A549 (cell line): Measurements from ENCODE around the gene C12orf75. TPM values are rescaled to one million over a fixed set of nuclear protein-coding genes. Genes with fewer than 3 reads are reported as not detected.
A peak's percentile ranks its signal among the peaks of the same experiment; 100 is the strongest.
"Not testable (repeated sequence)": the region's sequence is repeated elsewhere in the genome, so short reads cannot be mapped to it uniquely, and the experiment has no call there.

Experiments used
- ATAC-seq, 2 experiments: fragments of 200-7000 bp in 1 of 2; fragments of >200 bp in 1 of 2; cut with Nextera tagmentation in 1 of 2; cut with Tn5 transposase in 1 of 2; 3 replicates each; pipeline versions ENCODE4 v1.8.0 to v1.9.1; 2018 to 2020; ENCODE audit warnings: mild to moderate bottlenecking in 1 of 2, moderate library complexity in 1 of 2
- CTCF ChIA-PET: fragments of 300-600 bp; sonication (Branson Sonifier 250); formaldehyde crosslinking; extraction: SDS; loops from one replicate; lab custom pipeline; 2021; ENCODE audit warnings: antibody characterized with exemption, inconsistent platforms; lab: Yijun Ruan, JAX
- POLR2A ChIA-PET: fragments of 350-600 bp; formaldehyde crosslinking; extraction: SDS; loops from one replicate; lab custom pipeline; 2021; ENCODE audit warnings: antibody characterized with exemption, inconsistent platforms; lab: Yijun Ruan, JAX
- DNase-seq, 2 experiments: peaks; one replicate each; pipeline versions ENCODE4 v3.0.0 to v3.0.0-alpha.2; 2011 to 2016; ENCODE audit warnings: low read depth in 1 of 2, low spot score in 1 of 2
- FAIRE-seq: peaks from 2 replicates; lab custom pipeline; 2011; peaks lifted over from hg19 to GRCh38; lab: Jason Lieb, UNC
- H3K27ac ChIP-seq, 2 experiments: fragments of >200 bp; sonication (Bioruptor Twin); formaldehyde crosslinking; 3 replicates each; pipeline ENCODE4 v1.5.1; 2016 to 2017
- H3K4me1 ChIP-seq: fragments of >200 bp; sonication (Bioruptor Twin); formaldehyde crosslinking; 3 replicates; pipeline ENCODE4 v1.6.1; 2016
- H3K4me2 ChIP-seq: fragments of >200 bp; sonication (Bioruptor Twin); formaldehyde crosslinking; 3 replicates; pipeline ENCODE4 v1.6.1; 2016
- H3K4me3 ChIP-seq: fragments of >200 bp; sonication (Bioruptor Twin); formaldehyde crosslinking; 3 replicates; pipeline ENCODE4 v1.5.1; 2016
- H3K9me3 ChIP-seq: fragments of >200 bp; sonication (Bioruptor Twin); formaldehyde crosslinking; 3 replicates; pipeline ENCODE4 v1.6.1; 2016
- CBX2 ChIP-seq: fragments of 200-600 bp; sonication (generic); IDR thresholded peaks from 2 replicates; pipeline ENCODE4 v1.6.1; 2016; ENCODE audit warnings: low read depth, mild to moderate bottlenecking, borderline replicate concordance
- EHF ChIP-seq: fragments of 250-450 bp; sonication (Bioruptor Pico); IDR thresholded peaks from 2 replicates; pipeline ENCODE4 v1.5.0; 2020; ENCODE audit warnings: mild to moderate bottlenecking
- ESRRA ChIP-seq: fragments of 150-350 bp; IDR thresholded peaks from 2 replicates; pipeline ENCODE4 v1.6.1; 2014; ENCODE audit warnings: mild to moderate bottlenecking, low read length, borderline replicate concordance
- HDAC2 ChIP-seq: fragments of 200-600 bp; sonication (generic); IDR thresholded peaks from 2 replicates; pipeline ENCODE4 v1.6.1; 2016
- HEYL ChIP-seq: fragments of 250-450 bp; sonication (Bioruptor Pico); IDR thresholded peaks from 2 replicates; pipeline ENCODE4 v1.8.0; 2021; ENCODE audit warnings: mild to moderate bottlenecking, moderate library complexity
- HOXB5 ChIP-seq: fragments of 250-450 bp; sonication (Bioruptor Pico); IDR thresholded peaks from 2 replicates; pipeline ENCODE4 v1.5.0; 2020; ENCODE audit warnings: mild to moderate bottlenecking, moderate library complexity
- JUN ChIP-seq, 2 experiments: fragments of >200 bp; sonication (Bioruptor Twin); formaldehyde crosslinking; IDR thresholded peaks; 2 replicates in 1 of 2; 3 replicates in 1 of 2; pipeline ENCODE4 v1.6.1; 2016 to 2017
- JUNB ChIP-seq: fragments of >200 bp; sonication (Bioruptor Twin); formaldehyde crosslinking; IDR thresholded peaks from 2 replicates; pipeline ENCODE4 v1.6.1; 2016
- MAZ ChIP-seq: fragments of 150-350 bp; IDR thresholded peaks from 2 replicates; pipeline ENCODE4 v1.6.1; 2014; ENCODE audit warnings: antibody characterized with exemption, low read depth, low read length, borderline replicate concordance
- MYC ChIP-seq: IDR thresholded peaks from 2 replicates; pipeline ENCODE4 v1.6.1; 2012; ENCODE audit warnings: mild to moderate bottlenecking, inconsistent platforms, low read length, improper control_type of control experiment, borderline replicate concordance
- NFE2L2 ChIP-seq: fragments of 150-350 bp; conservative IDR thresholded peaks from 2 replicates; pipeline ENCODE4 v1.6.1; 2014; ENCODE audit warnings: low read length
- PHF8 ChIP-seq: fragments of 200-600 bp; sonication (generic); IDR thresholded peaks from 2 replicates; pipeline ENCODE4 v1.6.1; 2016; ENCODE audit warnings: low read depth, mild to moderate bottlenecking, antibody characterized with exemption, moderate library complexity, borderline replicate concordance
- POLR2AphosphoS2 ChIP-seq: conservative IDR thresholded peaks from 2 replicates; pipeline ENCODE4 v1.6.1; 2012; ENCODE audit warnings: low read length, improper control_type of control experiment, inconsistent platforms
- RAD21 ChIP-seq, 2 experiments: fragments of >200 bp in 1 of 2; sonication (Bioruptor Twin) in 1 of 2; formaldehyde crosslinking in 1 of 2; IDR thresholded peaks in 1 of 2; conservative IDR thresholded peaks in 1 of 2; 2 replicates in 1 of 2; 3 replicates in 1 of 2; pipeline ENCODE4 v1.6.1; 2012 to 2018; ENCODE audit warnings: inconsistent platforms in 1 of 2
- SMC3 ChIP-seq: fragments of >200 bp; sonication (Bioruptor Twin); formaldehyde crosslinking; IDR thresholded peaks from 3 replicates; pipeline ENCODE4 v1.6.1; 2018; ENCODE audit warnings: inconsistent platforms
- ZC3H11A ChIP-seq: fragments of 450-650 bp; IDR thresholded peaks from 2 replicates; pipeline ENCODE4 v1.6.1; 2014; ENCODE audit warnings: antibody characterized with exemption, mild to moderate bottlenecking
- ZNF302 ChIP-seq: fragments of 250-450 bp; sonication (Bioruptor Pico); IDR thresholded peaks from 2 replicates; pipeline ENCODE4 v1.9.0; 2021; ENCODE audit warnings: inconsistent platforms, mild to moderate bottlenecking, moderate library complexity
- WGBS: methylation state at CpG from one replicate; pipeline ENCODE4 v1.1.6; 2017; ENCODE audit errors: missing lambda C conversion rate; 5-methylcytosine and 5-hydroxymethylcytosine counted together
- polyA plus RNA-seq, 4 experiments: library from polyadenylated mRNA; depleted of rRNA in 3 of 4; stranded (reverse); fragments of >200 nt; fragmentation: RNase III in 1 of 4; extraction: RNeasy Plus Mini Kit Qiagen cat#74134 plus additional on column Dnase treatment in 1 of 4; gene quantifications; 2 replicates in 3 of 4; 3 replicates in 1 of 4; pipeline ENCODE4 v1.2.3, GENCODE V29; 2011 to 2017
- TF ChIP-seq, protein P1 (sequence below): IDR thresholded peaks from 2 replicates; pipeline ENCODE4 v1.6.1; 2012; ENCODE audit warnings: low read depth, borderline replicate concordance
- TF ChIP-seq, protein P2 (sequence below): fragments of 250-450 bp; sonication (Bioruptor Pico); IDR thresholded peaks from 2 replicates; pipeline ENCODE4 v1.5.0; 2021; ENCODE audit warnings: mild to moderate bottlenecking, moderate library complexity, borderline replicate concordance
- TF ChIP-seq, protein P3 (sequence below): IDR thresholded peaks from 2 replicates; pipeline ENCODE4 v1.6.1; 2012
- TF ChIP-seq, protein P4 (sequence below): fragments of >200 bp; sonication (Bioruptor Twin); formaldehyde crosslinking; IDR thresholded peaks from 3 replicates; pipeline ENCODE4 v1.5.1; 2016
- TF ChIP-seq, protein P5 (sequence below): fragments of 450-650 bp; IDR thresholded peaks from 2 replicates; pipeline ENCODE4 v1.6.1; 2014; ENCODE audit warnings: antibody characterized with exemption

Gene C12orf75
- polyA plus RNA-seq, 2 of the 4 experiments (the other 2 are of a cell fraction) = 210 to 298 TPM

DNA sequence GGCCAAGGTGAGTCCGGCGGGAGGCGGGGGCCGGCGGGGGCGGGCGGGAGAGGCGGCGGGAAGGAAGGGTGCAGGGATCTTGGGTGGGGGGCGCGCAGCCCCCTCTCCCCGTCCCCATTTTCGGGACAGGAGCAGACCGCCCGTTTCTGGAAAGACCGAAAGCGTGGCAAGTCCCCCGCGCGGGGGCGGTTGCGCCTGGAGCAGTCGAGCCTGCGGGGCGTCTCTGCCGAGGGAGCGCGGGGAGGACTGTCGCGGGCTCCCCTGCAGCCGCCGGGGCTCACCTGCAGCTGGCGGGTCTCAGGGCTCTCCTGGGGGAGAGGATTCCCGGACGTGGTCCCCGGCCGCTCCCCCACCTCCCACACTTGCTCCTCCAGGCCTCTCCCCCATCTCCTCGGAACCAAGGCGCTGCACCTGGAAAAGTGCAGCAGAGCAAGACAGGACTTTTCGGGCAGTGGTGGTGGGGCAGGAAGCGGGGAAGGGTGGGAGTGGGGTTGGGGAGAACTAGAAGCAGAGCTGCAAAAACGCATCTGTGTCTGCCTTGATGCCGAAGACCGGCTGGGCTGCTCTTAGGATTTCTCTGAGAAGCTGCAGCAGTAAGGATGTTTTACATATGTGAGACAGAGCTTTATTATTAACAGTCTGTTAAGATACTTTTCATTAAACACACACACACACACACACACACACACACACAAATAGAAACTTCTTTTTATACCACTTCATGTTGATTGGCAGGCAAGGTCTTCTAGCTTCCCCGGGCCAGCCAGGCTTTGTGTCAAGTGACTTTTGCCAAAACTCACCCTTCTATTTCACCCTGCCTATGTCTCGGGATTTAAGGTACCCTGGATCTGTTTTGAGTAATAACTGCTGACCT, 677 bp downstream of the C12orf75 start:
- Histone ChIP-seq H3K4me2 (peak overlapping the region; percentile 95), H3K27ac (peak overlapping the region; percentile 79 to 93), H3K9me3 (no peaks in the 10 kb centered on the region), H3K4me1 (peaks cover 59% of the 10 kb centered on the region), H3K4me3 (peak overlapping the region; percentile 64)
- DNase-seq = peak in 1 of 2 experiments; percentile 18
- FAIRE-seq = no peak
- ATAC-seq = peak; percentile 40 to 43
- under 1% methylated on average over 21 of the region's 46 CpGs for WGBS
- no peak for TF ChIP-seq HOXB5 (CRISPR knock-in tag)
- TF ChIP-seq, protein P1, sequence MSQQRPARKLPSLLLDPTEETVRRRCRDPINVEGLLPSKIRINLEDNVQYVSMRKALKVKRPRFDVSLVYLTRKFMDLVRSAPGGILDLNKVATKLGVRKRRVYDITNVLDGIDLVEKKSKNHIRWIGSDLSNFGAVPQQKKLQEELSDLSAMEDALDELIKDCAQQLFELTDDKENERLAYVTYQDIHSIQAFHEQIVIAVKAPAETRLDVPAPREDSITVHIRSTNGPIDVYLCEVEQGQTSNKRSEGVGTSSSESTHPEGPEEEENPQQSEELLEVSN = no peak
- TF ChIP-seq, protein P2, sequence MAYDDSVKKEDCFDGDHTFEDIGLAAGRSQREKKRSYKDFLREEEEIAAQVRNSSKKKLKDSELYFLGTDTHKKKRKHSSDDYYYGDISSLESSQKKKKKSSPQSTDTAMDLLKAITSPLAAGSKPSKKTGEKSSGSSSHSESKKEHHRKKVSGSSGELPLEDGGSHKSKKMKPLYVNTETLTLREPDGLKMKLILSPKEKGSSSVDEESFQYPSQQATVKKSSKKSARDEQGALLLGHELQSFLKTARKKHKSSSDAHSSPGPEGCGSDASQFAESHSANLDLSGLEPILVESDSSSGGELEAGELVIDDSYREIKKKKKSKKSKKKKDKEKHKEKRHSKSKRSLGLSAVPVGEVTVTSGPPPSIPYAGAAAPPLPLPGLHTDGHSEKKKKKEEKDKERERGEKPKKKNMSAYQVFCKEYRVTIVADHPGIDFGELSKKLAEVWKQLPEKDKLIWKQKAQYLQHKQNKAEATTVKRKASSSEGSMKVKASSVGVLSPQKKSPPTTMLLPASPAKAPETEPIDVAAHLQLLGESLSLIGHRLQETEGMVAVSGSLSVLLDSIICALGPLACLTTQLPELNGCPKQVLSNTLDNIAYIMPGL = no peak
- no peak for TF ChIP-seq HDAC2
- TF ChIP-seq PHF8 = 0 out of 2 replicates have a peak, but pooled peaks have one; percentile 19
- no peak for TF ChIP-seq HEYL (CRISPR knock-in tag)
- no peak for TF ChIP-seq ZC3H11A
- no peak for TF ChIP-seq MAZ
- no peak for TF ChIP-seq JUNB
- TF ChIP-seq, protein P3, sequence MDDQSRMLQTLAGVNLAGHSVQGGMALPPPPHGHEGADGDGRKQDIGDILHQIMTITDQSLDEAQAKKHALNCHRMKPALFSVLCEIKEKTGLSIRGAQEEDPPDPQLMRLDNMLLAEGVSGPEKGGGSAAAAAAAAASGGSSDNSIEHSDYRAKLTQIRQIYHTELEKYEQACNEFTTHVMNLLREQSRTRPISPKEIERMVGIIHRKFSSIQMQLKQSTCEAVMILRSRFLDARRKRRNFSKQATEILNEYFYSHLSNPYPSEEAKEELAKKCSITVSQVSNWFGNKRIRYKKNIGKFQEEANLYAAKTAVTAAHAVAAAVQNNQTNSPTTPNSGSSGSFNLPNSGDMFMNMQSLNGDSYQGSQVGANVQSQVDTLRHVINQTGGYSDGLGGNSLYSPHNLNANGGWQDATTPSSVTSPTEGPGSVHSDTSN = no peak
- TF ChIP-seq MYC = no peak
- TF ChIP-seq, protein P4, sequence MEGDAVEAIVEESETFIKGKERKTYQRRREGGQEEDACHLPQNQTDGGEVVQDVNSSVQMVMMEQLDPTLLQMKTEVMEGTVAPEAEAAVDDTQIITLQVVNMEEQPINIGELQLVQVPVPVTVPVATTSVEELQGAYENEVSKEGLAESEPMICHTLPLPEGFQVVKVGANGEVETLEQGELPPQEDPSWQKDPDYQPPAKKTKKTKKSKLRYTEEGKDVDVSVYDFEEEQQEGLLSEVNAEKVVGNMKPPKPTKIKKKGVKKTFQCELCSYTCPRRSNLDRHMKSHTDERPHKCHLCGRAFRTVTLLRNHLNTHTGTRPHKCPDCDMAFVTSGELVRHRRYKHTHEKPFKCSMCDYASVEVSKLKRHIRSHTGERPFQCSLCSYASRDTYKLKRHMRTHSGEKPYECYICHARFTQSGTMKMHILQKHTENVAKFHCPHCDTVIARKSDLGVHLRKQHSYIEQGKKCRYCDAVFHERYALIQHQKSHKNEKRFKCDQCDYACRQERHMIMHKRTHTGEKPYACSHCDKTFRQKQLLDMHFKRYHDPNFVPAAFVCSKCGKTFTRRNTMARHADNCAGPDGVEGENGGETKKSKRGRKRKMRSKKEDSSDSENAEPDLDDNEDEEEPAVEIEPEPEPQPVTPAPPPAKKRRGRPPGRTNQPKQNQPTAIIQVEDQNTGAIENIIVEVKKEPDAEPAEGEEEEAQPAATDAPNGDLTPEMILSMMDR = no peak
- TF ChIP-seq, protein P5, sequence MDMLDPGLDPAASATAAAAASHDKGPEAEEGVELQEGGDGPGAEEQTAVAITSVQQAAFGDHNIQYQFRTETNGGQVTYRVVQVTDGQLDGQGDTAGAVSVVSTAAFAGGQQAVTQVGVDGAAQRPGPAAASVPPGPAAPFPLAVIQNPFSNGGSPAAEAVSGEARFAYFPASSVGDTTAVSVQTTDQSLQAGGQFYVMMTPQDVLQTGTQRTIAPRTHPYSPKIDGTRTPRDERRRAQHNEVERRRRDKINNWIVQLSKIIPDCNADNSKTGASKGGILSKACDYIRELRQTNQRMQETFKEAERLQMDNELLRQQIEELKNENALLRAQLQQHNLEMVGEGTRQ = no peak
- TF ChIP-seq ESRRA = no peak
- TF ChIP-seq CBX2 = no peak
- TF ChIP-seq SMC3 = peak; percentile 10; the same call in 1 of the 3 replicates
- ChIA-PET CTCF (interaction anchor here (0.5 to 4.1 kb wide), 8 partner anchors 9 to 1589 kb away, joined by 3 to 19 read pairs (median 4); partner anchors contain the start of gene APPL2), POLR2A (interaction anchor here (1.3 to 2.0 kb wide), 2 partner anchors 52 to 95 kb away, joined by 4 to 17 read pairs; partner anchors contain the start of gene APPL2)

DNA sequence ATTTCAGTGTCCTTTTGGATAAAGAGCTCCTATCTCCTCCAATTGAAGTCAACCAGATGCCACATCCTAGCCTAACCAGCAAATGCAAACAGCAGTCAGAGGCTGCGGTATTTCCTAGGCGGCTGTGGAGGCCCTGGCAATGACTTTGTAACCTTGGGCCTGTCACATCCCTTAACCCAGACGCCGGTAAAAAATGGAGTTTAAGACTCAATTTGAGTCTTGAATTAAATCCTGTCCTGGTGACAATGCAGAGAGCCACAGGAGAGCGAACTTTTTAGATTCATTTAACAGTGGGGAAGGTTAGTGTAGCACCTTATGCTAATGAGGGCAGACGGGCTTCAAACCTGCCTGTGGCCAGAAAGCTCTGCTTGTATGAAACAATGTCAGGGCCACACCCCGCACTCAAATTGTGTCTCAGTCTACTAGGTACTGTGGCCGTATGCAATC, 1.3 kb downstream of the C12orf75 start:
- DNase-seq (no peak), FAIRE-seq (no peak), ATAC-seq (peak in 1 of 2 experiments; percentile 36; a peak in 3 of 6 replicates)
- TF ChIP-seq POLR2AphosphoS2 (no peak), EHF (no peak), JUN (IDR thresholded peaks at IDR 0.05) (no peak), ZNF302 (CRISPR knock-in tag) (no peak), RAD21 (conservative IDR thresholded peaks at IDR 0.05 in 1 of 2, IDR thresholded peaks at IDR 0.05 in 1 of 2) (no peak), NFE2L2 (no peak)
- H3K4me1 ChIP-seq = peaks cover 54% of the 10 kb centered on the region
- peak overlapping the region; percentile 79 to 93 for H3K27ac ChIP-seq
- CTCF ChIA-PET = interaction anchor here (0.5 to 4.1 kb wide), 8 partner anchors 8 to 1588 kb away, joined by 3 to 19 read pairs (median 4); partner anchors contain the start of gene APPL2
- H3K4me3 ChIP-seq = peak overlapping the region; percentile 64
- 23% methylated on average over 8 of the region's 8 CpGs for WGBS
- POLR2A ChIA-PET = interaction anchor here (0.7 to 2.0 kb wide), 3 partner anchors 52 to 129 kb away, joined by 4 to 17 read pairs (median 6); partner anchors contain the start of gene APPL2
- no peaks in the 10 kb centered on the region for H3K9me3 ChIP-seq
- peak overlapping the region; percentile 95 for H3K4me2 ChIP-seq

DNA sequence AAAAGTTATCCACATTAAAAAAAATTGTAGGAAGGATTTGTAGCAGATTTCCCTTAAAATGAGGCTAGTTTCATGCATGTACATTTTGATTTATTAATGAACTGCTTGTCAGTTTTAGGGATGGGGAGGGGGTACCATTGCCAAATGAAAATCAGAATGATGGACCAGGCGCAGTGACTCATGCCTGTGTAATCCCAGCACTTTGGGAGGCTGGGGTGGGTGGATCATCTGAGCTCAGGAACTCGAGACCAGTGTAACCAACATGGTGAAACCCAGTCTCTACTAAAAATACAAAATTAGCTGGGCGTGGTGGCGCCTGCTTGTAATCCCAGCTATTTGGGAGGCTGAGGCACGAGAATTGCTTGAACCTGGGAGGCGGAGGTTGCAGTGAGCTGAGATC, 1.8 kb downstream of the C12orf75 start:
- POLR2A ChIA-PET = interaction anchor here (0.7 to 2.0 kb wide), 2 partner anchors 96 to 129 kb away, joined by 6 to 17 read pairs; partner anchors contain the start of gene APPL2

More for the DNA sequence above, 1.8 kb downstream of the C12orf75 start:
- CTCF ChIA-PET = interaction anchor here (0.6 to 4.1 kb wide), 7 partner anchors 8 to 96 kb away, joined by 3 to 19 read pairs (median 3); partner anchors contain the start of gene APPL2
- Histone ChIP-seq H3K4me3 (peak overlapping the region; percentile 64; the same call in 2 of the 3 replicates), H3K4me1 (peaks cover 50% of the 10 kb centered on the region), H3K4me2 (peak overlapping the region; percentile 95), H3K27ac (peak overlapping the region; percentile 79 to 93; a peak in 4 of 6 replicates)
- H3K9me3 ChIP-seq, ATAC-seq, DNase-seq, FAIRE-seq: not testable (repeated sequence)
- 87% methylated on average over 6 of the region's 6 CpGs for WGBS
